Body of pancreas (tissue), 4 donors: Measurements from ENCODE around the gene ZNF532. TPM values are rescaled to one million over a fixed set of nuclear protein-coding genes. Genes with fewer than 3 reads are reported as not detected.

Experiments used
- ATAC-seq: fragments of 150-250 bp; one replicate; pipeline ENCODE4 v1.9.1; 2016
- DNase-seq, 4 donors: peaks; one replicate each; pipeline ENCODE4 v3.0.0-alpha.2; 2019
- H3K27ac ChIP-seq, 4 donors: fragments of 200-600 bp; sonication (generic); 1 replicate in 3 of 4; 2 replicates in 1 of 4; pipeline versions ENCODE4 v1.5.1 to v1.6.1; 2016 to 2019; ENCODE audit warnings: mild to moderate bottlenecking in 1 of 4, mixed read lengths in 1 of 4, moderate library complexity in 1 of 4
- H3K27me3 ChIP-seq, 2 donors: fragments of 200-600 bp; sonication (generic); one replicate each; pipeline ENCODE4 v1.6.0; 2016; ENCODE audit warnings: mild to moderate bottlenecking in 1 of 2
- H3K36me3 ChIP-seq, 2 donors: fragments of 200-600 bp; sonication (generic); replicated peaks in 1 of 2; 2 replicates each; pipeline ENCODE4 v1.5.1; 2016; ENCODE audit warnings: low read depth in 2 of 2; ENCODE audit not compliant: insufficient read depth in 1 of 2
- H3K4me1 ChIP-seq: fragments of 200-600 bp; sonication (generic); one replicate; pipeline ENCODE4 v1.6.0; 2016
- H3K4me3 ChIP-seq, 2 donors: fragments of 200-600 bp; sonication (generic); 1 replicate in 1 of 2; 2 replicates in 1 of 2; pipeline ENCODE4 v1.5.1; 2016 to 2019
- H3K9me3 ChIP-seq, 3 donors: fragments of 200-600 bp; sonication (generic); 1 replicate in 2 of 3; 2 replicates in 1 of 3; pipeline ENCODE4 v1.5.1; 2016
- CTCF ChIP-seq, 7 experiments: fragments of 450-650 bp in 4 of 7; fragments of 200-600 bp in 3 of 7; sonication (generic) in 3 of 7; IDR thresholded peaks; one replicate each; pipeline ENCODE4 v1.5.1; 2016 to 2019; ENCODE audit warnings: antibody characterized with exemption in 7 of 7
- POLR2A ChIP-seq, 3 donors: fragments of 450-650 bp; IDR thresholded peaks; one replicate each; pipeline ENCODE4 v1.6.1; 2016; ENCODE audit warnings: antibody characterized with exemption in 3 of 3, mild to moderate bottlenecking in 2 of 3
- WGBS, 2 donors: methylation state at CpG; one replicate each; pipeline ENCODE4 v1.1.5; 2017; 5-methylcytosine and 5-hydroxymethylcytosine counted together
- intact Hi-C: fragments of 100-400 bp; cut with DNase I; formaldehyde crosslinking; loops from one replicate; pipeline ENCODE4 v1.15.1; 2023
- total RNA-seq, 2 donors: library from RNA; depleted of rRNA; stranded (reverse); fragments of >200 nt; gene quantifications; one replicate each; pipeline ENCODE4 v1.1.0, GENCODE V29; 2016

Gene ZNF532
- total RNA-seq, 2 donors from 2014 or later, result 12.2 to 52.1 TPM

- no peak for TF ChIP-seq POLR2A (IDR thresholded peaks at IDR 0.05)
- TF ChIP-seq CTCF (IDR thresholded peaks at IDR 0.05), result no peak
- DNase-seq (no peak), ATAC-seq (no peak)
- Histone ChIP-seq H3K27me3 (no peaks in the 10 kb centered on the region), H3K27ac (no peak overlapping the region), H3K4me3 (no peak overlapping the region), H3K9me3 (no peaks in the 10 kb centered on the region), H3K4me1 (peaks cover 14% of the 10 kb centered on the region), H3K36me3 (no peaks in the 10 kb centered on the region)
- intact Hi-C loops, result no loop called here
- 62 to 65% methylated on average over 9 of the region's 9 CpGs for WGBS, 2 donors
Observed at GRCh38 chr18:58866066-58866772, 1.5 kb downstream of the ZNF532 start.

GRCh38 chr18:58866773-58867150 lies 2.1 kb downstream of the ZNF532 start:
- Histone ChIP-seq H3K27ac (no peak overlapping the region), H3K27me3 (no peaks in the 10 kb centered on the region), H3K9me3 (no peaks in the 10 kb centered on the region), H3K4me3 (no peak overlapping the region), H3K36me3 (no peaks in the 10 kb centered on the region), H3K4me1 (peaks cover 14% of the 10 kb centered on the region)
- no peak for DNase-seq
- intact Hi-C loops, result no loop called here
- ATAC-seq, result no peak
- TF ChIP-seq CTCF (IDR thresholded peaks at IDR 0.05), result no peak
- TF ChIP-seq POLR2A (IDR thresholded peaks at IDR 0.05), result no peak
- WGBS, 2 donors, result 81 to 91% methylated on average over 6 of the region's 6 CpGs

GRCh38 chr18:58867281-58867961 lies 2.7 kb downstream of the ZNF532 start:
- ATAC-seq, result no peak
- Histone ChIP-seq H3K4me3 (no peak overlapping the region), H3K27me3 (no peaks in the 10 kb centered on the region), H3K9me3 (no peaks in the 10 kb centered on the region), H3K4me1 (peaks cover 12% of the 10 kb centered on the region), H3K36me3 (no peaks in the 10 kb centered on the region), H3K27ac (no peak overlapping the region)
- DNase-seq, result no peak
- TF ChIP-seq CTCF (IDR thresholded peaks at IDR 0.05) (no peak), POLR2A (IDR thresholded peaks at IDR 0.05) (no peak)
- intact Hi-C loops, result no loop called here
- WGBS, 2 donors, result 72 to 77% methylated on average over 10 of the region's 10 CpGs

GRCh38 chr18:58868440-58868839 lies 3.8 kb downstream of the ZNF532 start:
- H3K4me3 ChIP-seq, result no peak overlapping the region
- H3K4me1 ChIP-seq, result peaks cover 5% of the 10 kb centered on the region
- no peak for ATAC-seq
- TF ChIP-seq POLR2A (IDR thresholded peaks at IDR 0.05), result no peak
- no peak for TF ChIP-seq CTCF (IDR thresholded peaks at IDR 0.05)
- whole genome bisulfite sequencing, 2 donors, result 89 to 93% methylated on average over 6 of the region's 6 CpGs
- DNase-seq, result no peak
- H3K27ac ChIP-seq, result no peak overlapping the region
- H3K9me3 ChIP-seq, result no peaks in the 10 kb centered on the region
- H3K36me3 ChIP-seq, result no peaks in the 10 kb centered on the region
- H3K27me3 ChIP-seq, result no peaks in the 10 kb centered on the region
- intact Hi-C loops, result no loop called here
